AG04449 (cell line): ENCODE measurements around the gene CPLANE1.

ENCODE experiments used
- CTCF ChIA-PET: fragments of 350-600 bp; formaldehyde crosslinking; extraction: SDS; loops from one replicate; lab custom pipeline; 2021; ENCODE audit warnings: antibody characterized with exemption; lab: Yijun Ruan, JAX
- POLR2A ChIA-PET: fragments of 400-600, 350-600 bp; formaldehyde crosslinking; extraction: SDS; loops from one replicate; lab custom pipeline; 2020; ENCODE audit warnings: antibody characterized with exemption, inconsistent platforms; lab: Yijun Ruan, JAX
- DNase-seq: peaks from one replicate; pipeline ENCODE4 v3.0.0-alpha.2; 2010; ENCODE audit warnings: low read depth, low spot score
- H3K4me3 ChIP-seq: 2 replicates; pipeline ENCODE4 v1.5.1; 2011; ENCODE audit warnings: low read depth, mild to moderate bottlenecking, control low read depth, low read length
- TF ChIP-seq, protein P1 (sequence below): IDR thresholded peaks from one replicate; pipeline ENCODE4 v1.5.1; 2011; ENCODE audit warnings: mild to moderate bottlenecking, moderate library complexity, low read length, control low read depth, inconsistent platforms; ENCODE audit not compliant: insufficient read depth; ENCODE audit errors: missing control alignments

The CPLANE1 gene

DNA sequence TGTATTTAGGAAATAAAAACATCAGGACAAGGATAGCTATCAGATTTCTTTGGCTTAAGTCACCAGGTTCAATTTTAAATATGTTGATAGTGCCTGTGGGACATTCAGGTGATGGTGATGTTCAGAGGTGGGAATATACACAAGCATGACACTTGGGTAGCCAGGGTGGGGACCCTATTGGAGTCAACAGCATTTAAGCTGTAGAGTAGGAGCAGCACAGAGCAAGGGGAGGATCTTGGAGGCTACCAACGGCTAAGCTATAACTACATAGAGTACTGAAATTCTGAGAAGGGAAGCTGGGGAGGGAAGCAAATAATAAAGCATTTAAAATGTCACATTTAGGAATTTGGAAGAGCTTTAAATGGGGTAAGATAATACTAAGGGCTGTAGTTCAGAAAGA is 177.7 kb downstream of the CPLANE1 start:
- ChIA-PET POLR2A (no interaction called here), CTCF (interaction anchor here (1.0 kb wide), 1 partner anchor 12 kb away, joined by 3 read pairs; no protein-coding TSS in a partner anchor)
- TF ChIP-seq, protein P1, sequence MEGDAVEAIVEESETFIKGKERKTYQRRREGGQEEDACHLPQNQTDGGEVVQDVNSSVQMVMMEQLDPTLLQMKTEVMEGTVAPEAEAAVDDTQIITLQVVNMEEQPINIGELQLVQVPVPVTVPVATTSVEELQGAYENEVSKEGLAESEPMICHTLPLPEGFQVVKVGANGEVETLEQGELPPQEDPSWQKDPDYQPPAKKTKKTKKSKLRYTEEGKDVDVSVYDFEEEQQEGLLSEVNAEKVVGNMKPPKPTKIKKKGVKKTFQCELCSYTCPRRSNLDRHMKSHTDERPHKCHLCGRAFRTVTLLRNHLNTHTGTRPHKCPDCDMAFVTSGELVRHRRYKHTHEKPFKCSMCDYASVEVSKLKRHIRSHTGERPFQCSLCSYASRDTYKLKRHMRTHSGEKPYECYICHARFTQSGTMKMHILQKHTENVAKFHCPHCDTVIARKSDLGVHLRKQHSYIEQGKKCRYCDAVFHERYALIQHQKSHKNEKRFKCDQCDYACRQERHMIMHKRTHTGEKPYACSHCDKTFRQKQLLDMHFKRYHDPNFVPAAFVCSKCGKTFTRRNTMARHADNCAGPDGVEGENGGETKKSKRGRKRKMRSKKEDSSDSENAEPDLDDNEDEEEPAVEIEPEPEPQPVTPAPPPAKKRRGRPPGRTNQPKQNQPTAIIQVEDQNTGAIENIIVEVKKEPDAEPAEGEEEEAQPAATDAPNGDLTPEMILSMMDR = no peak
- no peak for DNase-seq
- no peak overlapping the region for H3K4me3 ChIP-seq

DNA sequence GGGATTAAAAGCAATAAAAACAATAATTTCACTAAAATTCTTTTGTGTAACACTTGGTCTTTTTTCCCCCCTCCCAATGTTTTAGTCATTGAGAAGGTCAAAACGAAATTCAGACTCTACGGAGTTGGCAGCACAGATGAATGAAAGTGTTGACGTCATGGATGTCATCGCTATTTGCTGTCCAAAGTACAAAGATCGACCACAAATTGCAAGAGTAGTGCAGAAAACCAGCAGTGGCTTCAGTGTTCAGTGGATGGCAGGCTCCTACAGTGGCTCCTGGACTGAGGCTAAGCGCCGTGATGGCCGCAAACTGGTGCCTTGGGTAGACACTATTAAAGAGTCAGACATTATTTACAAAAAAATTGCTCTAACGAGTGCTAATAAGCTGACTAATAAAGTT is 184.7 kb downstream of the CPLANE1 start:
- POLR2A ChIA-PET = no interaction called here
- DNase-seq = no peak
- H3K4me3 ChIP-seq = no peak overlapping the region
- TF ChIP-seq, protein P1 = no peak
- CTCF ChIA-PET = no interaction called here

DNA sequence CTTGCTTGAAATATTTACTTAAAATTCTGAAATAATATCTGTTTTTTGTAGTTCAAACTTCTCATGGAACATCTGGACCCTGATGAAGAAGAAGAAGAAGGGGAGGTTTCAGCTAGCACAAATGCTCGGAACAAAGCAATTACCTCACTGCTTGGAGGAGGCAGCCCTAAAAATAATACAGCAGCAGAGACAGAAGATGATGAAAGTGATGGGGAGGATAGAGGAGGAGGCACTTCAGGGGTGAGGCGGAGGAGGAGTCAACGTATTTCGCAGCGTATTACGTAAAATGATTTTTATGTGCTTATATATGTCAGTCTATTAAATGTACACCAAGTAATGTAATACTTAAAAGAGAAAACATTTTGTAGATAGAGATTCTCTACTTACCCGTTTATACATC is 185.4 kb downstream of the CPLANE1 start:
- POLR2A ChIA-PET = no interaction called here
- no peak for DNase-seq
- CTCF ChIA-PET = no interaction called here
- no peak overlapping the region for H3K4me3 ChIP-seq
- TF ChIP-seq, protein P1 = no peak

DNA sequence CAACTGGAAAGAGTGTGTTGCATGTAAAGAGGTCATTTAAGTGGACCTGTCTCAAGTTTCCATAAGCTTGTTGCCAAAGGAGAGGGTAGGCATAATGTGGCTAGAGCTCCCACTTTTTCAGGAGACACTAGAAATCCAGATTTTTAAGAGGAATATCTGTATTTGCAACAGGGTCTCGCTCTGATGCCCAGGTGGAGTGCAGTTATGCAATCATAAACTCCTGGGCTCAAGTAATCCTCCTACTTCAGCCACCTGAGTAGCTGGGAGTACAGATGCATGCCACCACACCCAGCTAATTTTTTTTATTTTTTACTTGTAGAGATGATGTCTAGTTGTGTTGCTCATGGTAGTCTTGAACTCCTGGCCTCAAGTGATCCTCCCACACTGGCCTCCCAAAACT is 189.1 kb downstream of the CPLANE1 start:
- CTCF ChIA-PET = interaction anchor here (1.0 to 1.6 kb wide), 2 partner anchors 11 to 16 kb away, joined by 3 to 4 read pairs; no protein-coding TSS in a partner anchor
- POLR2A ChIA-PET = interaction anchor here (0.6 kb wide), 1 partner anchor 25 kb away, joined by 3 read pairs; no protein-coding TSS in a partner anchor
- H3K4me3 ChIP-seq = no peak overlapping the region
- DNase-seq = no peak
- TF ChIP-seq, protein P1 = no peak

DNA sequence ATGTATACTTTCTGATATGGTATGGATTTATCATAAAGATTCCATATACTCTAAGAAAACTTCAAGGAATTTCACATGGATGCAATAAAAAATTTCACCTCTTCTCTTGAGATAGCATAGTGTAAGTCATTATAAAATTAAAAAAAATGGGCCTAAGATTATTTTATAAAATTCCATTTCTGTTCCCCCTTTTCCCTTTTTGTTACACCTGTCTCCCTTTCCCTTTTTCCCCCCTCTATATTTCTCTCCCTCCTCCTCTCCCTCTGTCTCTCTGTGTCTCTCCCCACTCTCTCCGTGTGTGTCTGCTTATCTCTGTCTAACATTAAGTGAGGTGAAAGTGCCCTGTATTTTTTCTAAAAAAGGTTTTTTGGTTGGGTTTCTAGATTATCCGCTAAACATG is 192.4 kb downstream of the CPLANE1 start:
- CTCF ChIA-PET = no interaction called here
- POLR2A ChIA-PET = no interaction called here
- no peak overlapping the region for H3K4me3 ChIP-seq
- no peak for DNase-seq
- TF ChIP-seq, protein P1 = no peak
